Peyer's patch (tissue), 4 donors: ENCODE data around the gene FBXW2. TPM values are rescaled to one million over a fixed set of nuclear protein-coding genes. Genes with fewer than 3 reads are reported as not detected.
"Not testable (repeated sequence)": the region's sequence is repeated elsewhere in the genome, so short reads cannot be mapped to it uniquely, and the experiment has no call there.

ENCODE experiments used
- DNase-seq, 3 donors: peaks; one replicate each; pipeline ENCODE4 v3.0.0-alpha.2; 2017 to 2019
- H3K27ac ChIP-seq, 4 donors: fragments of 200-600 bp; sonication (generic); one replicate each; pipeline ENCODE4 v1.5.1; 2016 to 2019
- H3K27me3 ChIP-seq, 2 donors: fragments of 200-600 bp; sonication (generic); one replicate each; pipeline ENCODE4 v1.5.1; 2019
- H3K36me3 ChIP-seq, 3 donors: fragments of 200-600 bp; sonication (generic); one replicate each; pipeline ENCODE4 v1.5.1; 2016 to 2019
- H3K4me1 ChIP-seq, 4 donors: fragments of 200-600 bp; sonication (generic); one replicate each; pipeline ENCODE4 v1.5.1; 2016 to 2019
- H3K4me3 ChIP-seq, 4 donors: fragments of 200-600 bp; sonication (generic); 1 replicate in 3 of 4; 2 replicates in 1 of 4; pipeline ENCODE4 v1.5.1; 2016 to 2019; ENCODE audit warnings: mild to moderate bottlenecking in 1 of 4
- H3K9me3 ChIP-seq, 4 donors: fragments of 200-600 bp; sonication (generic); one replicate each; pipeline ENCODE4 v1.5.1; 2016 to 2019; ENCODE audit warnings: mild to moderate bottlenecking in 1 of 4
- POLR2A ChIP-seq, 2 donors: fragments of 450-650 bp; IDR thresholded peaks; one replicate each; pipeline ENCODE4 v1.5.1; 2017; ENCODE audit warnings: antibody characterized with exemption in 2 of 2, mild to moderate bottlenecking in 2 of 2, moderate library complexity in 2 of 2
- total RNA-seq, 4 donors: library from RNA; depleted of rRNA; stranded (reverse); fragments of >200 nt; gene quantifications; one replicate each; pipeline ENCODE4 v1.1.0, GENCODE V29; 2016
- TF ChIP-seq, protein P1 (sequence below), 6 experiments: fragments of 450-650 bp in 4 of 6; fragments of 200-600 bp in 2 of 6; sonication (generic) in 1 of 6; IDR thresholded peaks; one replicate each; pipeline ENCODE4 v1.5.1; 2017 to 2019; ENCODE audit warnings: antibody characterized with exemption in 6 of 6, mild to moderate bottlenecking in 3 of 6, moderate library complexity in 1 of 6

The FBXW2 gene
- total RNA-seq, 4 donors from 2014 or later = 70.5 to 93.3 (median 82.8) TPM

DNA sequence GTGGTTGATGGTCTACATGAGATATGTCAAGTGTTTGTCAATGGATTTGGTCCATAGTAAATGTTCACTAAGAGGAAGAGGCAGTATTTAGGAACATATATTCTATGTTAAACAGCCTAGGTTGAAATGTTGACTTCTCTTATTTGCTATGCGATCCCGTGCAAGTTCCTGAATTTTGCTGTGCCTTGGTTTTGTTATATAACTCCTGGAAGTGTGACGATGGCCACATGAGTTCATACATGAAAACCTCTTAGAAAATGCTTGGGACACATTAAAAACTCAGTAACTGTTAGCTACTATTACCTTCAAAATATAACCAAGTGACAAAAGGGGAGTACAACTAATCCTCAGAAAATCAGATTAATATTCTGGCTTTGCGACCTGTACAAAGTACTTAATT is 21.9 kb upstream of the FBXW2 start:
- Histone ChIP-seq H3K27me3 (no peaks in the 10 kb centered on the region), H3K27ac (no peak overlapping the region), H3K4me1 (no peaks in the 10 kb centered on the region), H3K36me3 (peaks cover 0 to 28% (median 0%) of the 10 kb centered on the region in 3 donors), H3K9me3 (no peaks in the 10 kb centered on the region), H3K4me3 (no peak overlapping the region)
- DNase-seq = no peak
- no peak for TF ChIP-seq POLR2A (IDR thresholded peaks at IDR 0.05)
- TF ChIP-seq, protein P1, sequence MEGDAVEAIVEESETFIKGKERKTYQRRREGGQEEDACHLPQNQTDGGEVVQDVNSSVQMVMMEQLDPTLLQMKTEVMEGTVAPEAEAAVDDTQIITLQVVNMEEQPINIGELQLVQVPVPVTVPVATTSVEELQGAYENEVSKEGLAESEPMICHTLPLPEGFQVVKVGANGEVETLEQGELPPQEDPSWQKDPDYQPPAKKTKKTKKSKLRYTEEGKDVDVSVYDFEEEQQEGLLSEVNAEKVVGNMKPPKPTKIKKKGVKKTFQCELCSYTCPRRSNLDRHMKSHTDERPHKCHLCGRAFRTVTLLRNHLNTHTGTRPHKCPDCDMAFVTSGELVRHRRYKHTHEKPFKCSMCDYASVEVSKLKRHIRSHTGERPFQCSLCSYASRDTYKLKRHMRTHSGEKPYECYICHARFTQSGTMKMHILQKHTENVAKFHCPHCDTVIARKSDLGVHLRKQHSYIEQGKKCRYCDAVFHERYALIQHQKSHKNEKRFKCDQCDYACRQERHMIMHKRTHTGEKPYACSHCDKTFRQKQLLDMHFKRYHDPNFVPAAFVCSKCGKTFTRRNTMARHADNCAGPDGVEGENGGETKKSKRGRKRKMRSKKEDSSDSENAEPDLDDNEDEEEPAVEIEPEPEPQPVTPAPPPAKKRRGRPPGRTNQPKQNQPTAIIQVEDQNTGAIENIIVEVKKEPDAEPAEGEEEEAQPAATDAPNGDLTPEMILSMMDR (IDR thresholded peaks at IDR 0.05) = no peak

DNA sequence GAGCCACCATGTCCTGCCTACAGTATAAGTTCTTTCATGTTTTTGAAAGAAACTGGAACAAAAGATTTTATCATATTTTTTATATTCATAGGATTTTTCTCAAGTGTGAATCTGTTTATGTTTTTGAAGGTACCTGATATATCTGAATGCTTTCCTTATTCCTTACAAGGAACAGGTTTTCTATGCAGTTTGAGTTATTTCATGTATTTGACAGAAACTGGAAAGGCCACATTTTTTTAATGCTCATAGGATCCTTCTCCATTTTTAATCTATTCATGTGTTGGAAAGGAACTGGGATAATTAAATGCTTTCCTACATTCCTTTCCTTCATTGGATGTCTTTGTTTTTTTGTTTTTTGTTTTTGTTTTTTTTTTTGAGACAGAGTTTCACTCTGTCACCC is 15.7 kb upstream of the FBXW2 start:
- Histone ChIP-seq H3K36me3 (no peaks in the 10 kb centered on the region), H3K9me3 (peaks cover 0 to 14% (median 3%) of the 10 kb centered on the region in 4 donors), H3K27me3 (no peaks in the 10 kb centered on the region), H3K4me1 (no peaks in the 10 kb centered on the region), H3K4me3 (no peak overlapping the region), H3K27ac (no peak overlapping the region)
- TF ChIP-seq, protein P1 (IDR thresholded peaks at IDR 0.05) = no peak
- no peak for TF ChIP-seq POLR2A (IDR thresholded peaks at IDR 0.05)
- DNase-seq = no peak

DNA sequence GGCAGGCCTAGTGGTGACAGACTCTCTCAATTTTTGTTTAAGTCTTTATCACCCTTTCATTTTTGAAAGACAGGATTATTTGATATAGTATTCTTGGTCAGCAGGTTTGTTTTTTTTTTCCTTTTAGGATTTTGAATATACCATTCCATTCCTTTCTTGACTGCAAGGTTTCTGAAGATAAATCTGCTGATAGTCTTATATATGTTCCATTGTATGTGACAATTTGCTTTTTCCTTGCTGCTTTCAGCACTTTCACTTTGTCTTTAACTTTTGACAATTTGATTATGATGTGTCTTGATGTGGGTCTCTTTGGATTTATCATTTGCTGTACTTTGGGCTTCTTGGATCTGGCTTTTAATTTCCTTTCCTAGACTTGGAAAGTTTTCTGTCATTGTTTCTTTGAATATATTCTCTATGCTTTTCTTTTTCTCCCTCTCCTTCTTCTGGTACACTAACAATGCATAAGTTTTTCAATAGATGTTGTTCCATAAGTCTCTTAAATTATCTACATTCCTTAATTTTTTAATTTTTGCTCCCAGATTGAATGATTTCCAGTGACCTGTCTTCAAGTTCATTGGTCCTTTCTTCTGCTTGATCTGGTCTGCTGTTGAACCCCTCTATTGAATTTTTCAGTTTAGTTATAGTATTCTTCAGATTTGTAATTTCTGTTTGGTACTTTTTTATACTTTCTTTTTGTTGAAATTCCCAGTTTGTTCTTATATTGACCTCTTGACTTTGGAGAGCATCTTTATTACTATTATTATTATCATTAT is 14.6 kb upstream of the FBXW2 start:
- peaks cover 0 to 14% (median 3%) of the 10 kb centered on the region in 4 donors for H3K9me3 ChIP-seq
- no peaks in the 10 kb centered on the region for H3K4me1 ChIP-seq
- no peak for DNase-seq
- H3K36me3 ChIP-seq = no peaks in the 10 kb centered on the region
- no peak overlapping the region for H3K4me3 ChIP-seq
- no peak overlapping the region for H3K27ac ChIP-seq
- TF ChIP-seq POLR2A (IDR thresholded peaks at IDR 0.05) = no peak
- TF ChIP-seq, protein P1 (IDR thresholded peaks at IDR 0.05) = no peak
- no peaks in the 10 kb centered on the region for H3K27me3 ChIP-seq

DNA sequence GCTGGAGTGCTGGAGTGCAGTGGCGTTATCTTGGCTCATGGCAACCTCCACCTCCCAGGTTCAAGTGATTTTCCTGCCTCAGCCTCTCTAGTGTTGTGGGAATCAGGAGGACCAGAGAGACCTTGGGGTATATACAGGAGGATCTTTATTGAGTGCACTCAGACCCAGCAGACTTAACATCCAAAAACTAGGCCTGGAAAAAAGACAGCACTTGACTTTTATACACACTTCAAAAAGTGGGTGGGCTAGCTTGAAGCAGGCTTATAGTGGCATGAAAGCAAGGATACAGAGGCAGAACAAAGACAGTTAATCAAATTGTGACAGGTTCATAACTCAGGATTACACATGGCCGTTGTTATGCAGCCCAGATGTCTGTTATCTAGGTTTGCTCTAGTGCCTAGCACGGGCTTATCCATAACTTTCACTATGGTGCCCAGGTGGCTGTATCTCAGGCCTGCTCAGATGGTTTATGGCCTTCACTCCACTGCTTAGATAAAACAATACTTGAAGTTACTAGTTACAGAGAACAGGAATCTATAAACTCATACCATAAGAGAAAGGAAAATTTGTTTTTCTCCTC is 11.7 kb upstream of the FBXW2 start:
- not testable (repeated sequence) for H3K27ac ChIP-seq, H3K27me3 ChIP-seq, H3K4me1 ChIP-seq, DNase-seq, H3K4me3 ChIP-seq, H3K36me3 ChIP-seq
- H3K9me3 ChIP-seq = peaks cover 0 to 14% (median 3%) of the 10 kb centered on the region in 4 donors

DNA sequence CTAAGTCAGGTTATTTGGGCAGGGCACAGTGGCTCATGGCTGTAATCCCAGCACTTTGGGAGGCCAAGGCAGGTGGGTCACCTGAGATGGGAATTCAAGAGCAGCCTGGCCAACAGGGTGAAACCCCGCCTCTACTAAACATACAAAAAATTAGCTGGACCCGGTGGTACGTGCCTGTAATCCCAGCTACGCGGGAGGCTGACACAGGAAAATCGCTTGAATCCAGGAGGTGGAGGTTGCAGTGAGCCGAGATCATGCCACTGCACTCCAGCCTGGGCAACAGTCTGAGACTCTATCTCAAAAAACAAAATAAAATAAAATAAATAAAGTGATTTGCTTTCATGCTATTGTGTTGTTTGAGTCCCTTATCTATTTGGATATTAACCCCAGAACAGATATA is 8.2 kb upstream of the FBXW2 start:
- no peaks in the 10 kb centered on the region for H3K36me3 ChIP-seq
- H3K27me3 ChIP-seq = no peaks in the 10 kb centered on the region
- no peak overlapping the region for H3K27ac ChIP-seq
- H3K4me3 ChIP-seq = no peak overlapping the region
- no peaks in the 10 kb centered on the region for H3K4me1 ChIP-seq
- no peak for DNase-seq
- H3K9me3 ChIP-seq = peaks cover 0 to 7% (median 3%) of the 10 kb centered on the region in 4 donors
- TF ChIP-seq, protein P1 (IDR thresholded peaks at IDR 0.05) = no peak
- no peak for TF ChIP-seq POLR2A (IDR thresholded peaks at IDR 0.05)

DNA sequence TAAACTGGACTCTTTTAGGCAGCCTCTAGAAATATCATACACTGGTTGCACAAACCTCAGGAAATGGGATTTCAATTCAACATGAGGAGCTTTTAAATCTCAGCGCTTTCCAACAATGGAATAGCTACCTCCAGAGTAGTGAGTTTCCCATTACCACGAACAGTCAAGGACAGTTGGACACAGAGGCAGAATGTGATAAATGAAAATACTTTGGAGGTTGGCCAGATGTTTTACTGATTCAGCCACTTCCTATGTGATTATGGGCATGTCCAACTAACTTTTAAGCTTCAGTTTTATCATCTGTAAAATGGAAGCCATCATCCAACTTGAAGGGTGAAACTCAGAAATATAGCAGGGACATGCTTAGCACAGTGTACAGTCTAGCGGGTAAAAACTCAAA is 2.1 kb downstream of the FBXW2 start:
- no peak for TF ChIP-seq POLR2A (IDR thresholded peaks at IDR 0.05)
- TF ChIP-seq, protein P1 (IDR thresholded peaks at IDR 0.05) = no peak
- Histone ChIP-seq H3K36me3 (peaks cover 0 to 21% (median 0%) of the 10 kb centered on the region in 3 donors), H3K4me1 (peaks cover 0 to 23% (median 1%) of the 10 kb centered on the region in 4 donors), H3K27ac (no peak overlapping the region), H3K27me3 (no peaks in the 10 kb centered on the region), H3K9me3 (no peaks in the 10 kb centered on the region), H3K4me3 (no peak overlapping the region)
- DNase-seq = no peak
